HEK293T (cell line): ENCODE data around the gene LYL1.

Source experiments
- CTCF ChIA-PET: fragments of 350-600 bp; formaldehyde crosslinking; extraction: SDS; loops from one replicate; lab custom pipeline; 2021; ENCODE audit warnings: antibody characterized with exemption, inconsistent platforms; lab: Yijun Ruan, JAX
- POLR2A ChIA-PET: fragments of 350-600 bp; formaldehyde crosslinking; extraction: SDS; loops from one replicate; lab custom pipeline; 2020; ENCODE audit warnings: antibody characterized with exemption, inconsistent platforms; lab: Yijun Ruan, JAX
- DNase-seq: peaks from one replicate; pipeline ENCODE4 v3.0.0; 2012; ENCODE audit warnings: mixed read lengths; ENCODE audit errors: extremely low spot score
- ARNT ChIP-seq: fragments of 450-650 bp; IDR thresholded peaks from 2 replicates; pipeline ENCODE4 v1.6.1; 2017; ENCODE audit warnings: mild to moderate bottlenecking
- BHLHE40 ChIP-seq: fragments of 450-650 bp; IDR thresholded peaks from 2 replicates; pipeline ENCODE4 v1.6.1; 2016; ENCODE audit warnings: mild to moderate bottlenecking, moderate library complexity, borderline replicate concordance
- CTBP1 ChIP-seq: fragments of 450-650 bp; IDR thresholded peaks from 2 replicates; pipeline ENCODE4 v1.6.1; 2016; ENCODE audit warnings: borderline replicate concordance
- ELF4 ChIP-seq: fragments of 450-650 bp; IDR thresholded peaks from 2 replicates; pipeline ENCODE4 v1.6.1; 2017; ENCODE audit warnings: antibody characterized with exemption
- FOXA1 ChIP-seq: fragments of 450-650 bp; IDR thresholded peaks from 2 replicates; pipeline ENCODE4 v1.6.1; 2016; ENCODE audit warnings: mild to moderate bottlenecking
- FOXK2 ChIP-seq: fragments of 450-650 bp; IDR thresholded peaks from 2 replicates; pipeline ENCODE4 v1.6.1; 2016; ENCODE audit warnings: mild to moderate bottlenecking
- FOXM1 ChIP-seq: fragments of 450-650 bp; IDR thresholded peaks from 2 replicates; pipeline ENCODE4 v1.6.1; 2017; ENCODE audit warnings: mild to moderate bottlenecking, borderline replicate concordance
- HDGF ChIP-seq: fragments of 450-650 bp; IDR thresholded peaks from 2 replicates; pipeline ENCODE4 v1.6.1; 2017; ENCODE audit warnings: antibody characterized with exemption, borderline replicate concordance
- L3MBTL2 ChIP-seq: fragments of 450-650 bp; conservative IDR thresholded peaks from 2 replicates; pipeline ENCODE4 v1.6.1; 2016; ENCODE audit warnings: mild to moderate bottlenecking
- LEF1 ChIP-seq: fragments of 450-650 bp; IDR thresholded peaks from 2 replicates; pipeline ENCODE4 v1.6.1; 2017; ENCODE audit warnings: mild to moderate bottlenecking, borderline replicate concordance
- NFRKB ChIP-seq: fragments of 450-650 bp; IDR thresholded peaks from 2 replicates; pipeline ENCODE4 v1.6.1; 2016; ENCODE audit warnings: mild to moderate bottlenecking, moderate library complexity
- PKNOX1 ChIP-seq: fragments of 450-650 bp; IDR thresholded peaks from 2 replicates; pipeline ENCODE4 v1.6.1; 2016
- SP1 ChIP-seq: fragments of 450-650 bp; IDR thresholded peaks from 2 replicates; pipeline ENCODE4 v1.6.1; 2017
- SUZ12 ChIP-seq: fragments of 450-650 bp; IDR thresholded peaks from 2 replicates; pipeline ENCODE4 v1.6.1; 2016; ENCODE audit warnings: mild to moderate bottlenecking
- TARDBP ChIP-seq: fragments of 450-650 bp; IDR thresholded peaks from 2 replicates; pipeline ENCODE4 v1.6.1; 2016
- ZNF384 ChIP-seq: fragments of 450-650 bp; IDR thresholded peaks from 2 replicates; pipeline ENCODE4 v1.6.1; 2016

Gene LYL1

GRCh38 chr19:13053761-13054625 is 48.7 kb downstream of the LYL1 start:
- TF ChIP-seq HDGF, result no peak
- no peak for TF ChIP-seq TARDBP
- TF ChIP-seq ARNT, result no peak
- TF ChIP-seq FOXM1, result no peak
- no peak for TF ChIP-seq SUZ12
- no peak for TF ChIP-seq NFRKB
- no peak for TF ChIP-seq LEF1
- TF ChIP-seq PKNOX1, result no peak
- TF ChIP-seq ZNF384, result no peak
- no peak for TF ChIP-seq L3MBTL2
- TF ChIP-seq SP1, result no peak
- TF ChIP-seq ELF4, result no peak
- TF ChIP-seq BHLHE40, result no peak
- no peak for TF ChIP-seq FOXK2
- no peak for TF ChIP-seq CTBP1
- TF ChIP-seq FOXA1, result no peak
- POLR2A ChIA-PET, result interaction anchor here (0.7 to 2.5 kb wide), 7 partner anchors 9 to 121 kb away, joined by 3 to 11 read pairs (median 3); no protein-coding TSS in a partner anchor
- CTCF ChIA-PET, result interaction anchor here (0.7 to 3.4 kb wide), 10 partner anchors 9 to 206 kb away, joined by 3 to 11 read pairs (median 4); no protein-coding TSS in a partner anchor
- no peak for DNase-seq

- no peak for TF ChIP-seq LEF1
- no peak for TF ChIP-seq HDGF
- TF ChIP-seq BHLHE40, result no peak
- TF ChIP-seq PKNOX1, result no peak
- TF ChIP-seq ARNT, result no peak
- TF ChIP-seq FOXM1, result no peak
- no peak for TF ChIP-seq NFRKB
- no peak for TF ChIP-seq SP1
- TF ChIP-seq FOXK2, result no peak
- TF ChIP-seq SUZ12, result no peak
- TF ChIP-seq ELF4, result no peak
- no peak for TF ChIP-seq CTBP1
- TF ChIP-seq TARDBP, result no peak
- TF ChIP-seq L3MBTL2, result no peak
- no peak for TF ChIP-seq FOXA1
- TF ChIP-seq ZNF384, result no peak
- ChIA-PET POLR2A (interaction anchor here (0.7 kb wide), 1 partner anchor 121 kb away, joined by 3 read pairs; no protein-coding TSS in a partner anchor), CTCF (interaction anchor here (1.0 to 2.3 kb wide), 3 partner anchors 8 to 22 kb away, joined by 3 to 9 read pairs (median 6); no protein-coding TSS in a partner anchor)
- DNase-seq, result no peak
These were observed 49.4 kb downstream of the LYL1 start for GRCh38 chr19:13053238-13053637.

GRCh38 chr19:13052447-13053175 is 50.0 kb downstream of the LYL1 start:
- CTCF ChIA-PET, result interaction anchor here (0.6 to 1.5 kb wide), 4 partner anchors 8 to 35 kb away, joined by 3 to 4 read pairs (median 4); no protein-coding TSS in a partner anchor
- TF ChIP-seq FOXK2, result no peak
- TF ChIP-seq SP1, result no peak
- no peak for TF ChIP-seq ZNF384
- TF ChIP-seq BHLHE40, result no peak
- TF ChIP-seq NFRKB, result no peak
- no peak for TF ChIP-seq TARDBP
- no peak for TF ChIP-seq ELF4
- no peak for TF ChIP-seq FOXM1
- no peak for TF ChIP-seq LEF1
- no peak for TF ChIP-seq ARNT
- no peak for TF ChIP-seq PKNOX1
- no peak for TF ChIP-seq SUZ12
- no peak for TF ChIP-seq HDGF
- no peak for TF ChIP-seq CTBP1
- no peak for TF ChIP-seq FOXA1
- no peak for TF ChIP-seq L3MBTL2
- no peak for DNase-seq
- POLR2A ChIA-PET, result interaction anchor here (1.2 kb wide), 1 partner anchor 19 kb away, joined by 3 read pairs; no protein-coding TSS in a partner anchor

GRCh38 chr19:13051557-13052165 is 51.0 kb downstream of the LYL1 start:
- ChIA-PET CTCF (interaction anchor here (0.6 to 1.5 kb wide), 5 partner anchors 9 to 86 kb away, joined by 3 to 6 read pairs (median 4); no protein-coding TSS in a partner anchor), POLR2A (interaction anchor here (1.2 kb wide), 1 partner anchor 18 kb away, joined by 3 read pairs; no protein-coding TSS in a partner anchor)
- TF ChIP-seq FOXK2, result no peak
- DNase-seq, result peak; percentile 72

GRCh38 chr19:13050274-13050673 is 52.4 kb downstream of the LYL1 start:
- DNase-seq, result no peak
- CTCF ChIA-PET, result interaction anchor here (0.6 to 1.5 kb wide), 3 partner anchors 11 to 85 kb away, joined by 3 to 6 read pairs (median 4); no protein-coding TSS in a partner anchor
- TF ChIP-seq FOXK2 (no peak), SUZ12 (no peak), TARDBP (no peak)
- POLR2A ChIA-PET, result no interaction called here
